Thymus (tissue), 11 donors: ENCODE data around the gene ERBB2. TPM values are rescaled to one million over a fixed set of nuclear protein-coding genes. Genes with fewer than 3 reads are reported as not detected.
A peak's percentile ranks its signal among the peaks of the same experiment; 100 is the strongest.

ENCODE experiments used
- DNase-seq, 9 donors: peaks; one replicate each; pipeline ENCODE4 v3.0.0-alpha.2; 2013; ENCODE audit warnings: low spot score in 9 of 9, low read depth in 6 of 9, missing footprints in 1 of 9
- H3K27ac ChIP-seq, 2 donors: one replicate each; pipeline ENCODE4 v1.5.1; 2013; ENCODE audit warnings: control low read depth in 1 of 2, low read depth in 1 of 2, low read length in 1 of 2, mild to moderate bottlenecking in 1 of 2, moderate library complexity in 1 of 2
- H3K27me3 ChIP-seq, 2 donors: one replicate each; pipeline ENCODE4 v1.5.1; 2013; ENCODE audit warnings: low read length in 1 of 2; ENCODE audit not compliant: control insufficient read depth in 2 of 2, insufficient read depth in 1 of 2
- H3K36me3 ChIP-seq, 2 donors: one replicate each; pipeline ENCODE4 v1.5.1; 2013; ENCODE audit warnings: low read length in 1 of 2, mild to moderate bottlenecking in 1 of 2, moderate library complexity in 1 of 2; ENCODE audit not compliant: control insufficient read depth in 2 of 2, insufficient read depth in 2 of 2
- H3K4me1 ChIP-seq, 2 donors: one replicate each; pipeline ENCODE4 v1.5.1; 2013; ENCODE audit warnings: low read length in 2 of 2; ENCODE audit not compliant: control insufficient read depth in 2 of 2, insufficient read depth in 2 of 2
- H3K4me3 ChIP-seq, 2 donors: one replicate each; pipeline ENCODE4 v1.5.1; 2013; ENCODE audit warnings: low read length in 2 of 2, control low read depth in 1 of 2, mild to moderate bottlenecking in 1 of 2
- H3K9me3 ChIP-seq, 2 donors: one replicate each; pipeline ENCODE4 v1.5.1; 2013; ENCODE audit warnings: low read length in 1 of 2, mild to moderate bottlenecking in 1 of 2; ENCODE audit not compliant: control insufficient read depth in 2 of 2, insufficient read depth in 1 of 2
- WGBS: extraction: QIAGEN DNeasy Blood & Tissue Kit; methylation state at CpG from one replicate; pipeline ENCODE4 v1.1.7; 2013; 5-methylcytosine and 5-hydroxymethylcytosine counted together
- polyA plus RNA-seq: library from polyadenylated mRNA; stranded (reverse); fragments of 200-250 nt; gene quantifications from one replicate; pipeline ENCODE4 v1.2.3, GENCODE V29; 2013
- total RNA-seq: library from RNA; stranded (reverse); fragments of 120-200 nt; gene quantifications from one replicate; pipeline ENCODE4 v1.2.4, GENCODE V29; 2013
- donor health status: healthy.

The ERBB2 gene
- total and polyA plus RNA-seq, 2 donors, result 6.1 to 14.3 TPM

- no peak overlapping the region for H3K27ac ChIP-seq
- peaks cover 12 to 54% of the 10 kb centered on the region in 2 donors for H3K4me1 ChIP-seq
Measured at GRCh38 chr17:39675390-39676082, 24.3 kb upstream of the ERBB2 start.

GRCh38 chr17:39676198-39676819 lies 23.6 kb upstream of the ERBB2 start:
- peaks cover 0 to 3% of the 10 kb centered on the region in 2 donors for H3K36me3 ChIP-seq
- DNase-seq, result peak in 1 of 9 donors; percentile 44
- H3K27ac ChIP-seq, result no peak overlapping the region
- 35% methylated on average over 7 of the region's 7 CpGs for WGBS
- no peak overlapping the region for H3K4me3 ChIP-seq
- peaks cover 0 to 8% of the 10 kb centered on the region in 2 donors for H3K27me3 ChIP-seq
- peaks cover 12 to 55% of the 10 kb centered on the region in 2 donors for H3K4me1 ChIP-seq
- peaks cover 0 to 5% of the 10 kb centered on the region in 2 donors for H3K9me3 ChIP-seq

More at GRCh38 chr17:39675390-39676082, 24.3 kb upstream of the ERBB2 start:
- Histone ChIP-seq H3K36me3 (no peaks in the 10 kb centered on the region), H3K9me3 (peaks cover 0 to 5% of the 10 kb centered on the region in 2 donors), H3K4me3 (no peak overlapping the region), H3K27me3 (peaks cover 0 to 16% of the 10 kb centered on the region in 2 donors)
- no peak for DNase-seq
- 97% methylated on average over 10 of the region's 10 CpGs for WGBS

DNA sequence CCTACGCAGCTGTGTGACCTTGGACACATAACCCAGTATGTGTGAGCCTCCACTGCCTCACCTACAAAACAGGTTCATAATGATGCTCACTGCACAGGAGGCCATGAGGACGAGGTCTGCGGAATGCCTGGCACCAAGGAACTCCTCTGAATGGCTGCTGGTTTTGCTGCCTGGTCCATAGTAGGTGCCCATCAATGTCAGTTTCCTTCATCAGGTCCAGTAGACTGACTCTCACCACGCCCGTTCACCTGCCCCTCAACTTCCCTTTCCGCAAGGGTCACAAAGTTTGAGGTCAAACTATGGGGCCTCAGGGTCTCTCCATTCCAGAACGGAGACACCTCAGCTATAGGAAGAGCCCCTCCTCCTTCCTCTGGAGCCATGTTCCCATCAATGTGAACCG lies 22.8 kb upstream of the ERBB2 start:
- peaks cover 0 to under 1% of the 10 kb centered on the region in 2 donors for H3K27me3 ChIP-seq
- peaks cover 0 to 5% of the 10 kb centered on the region in 2 donors for H3K9me3 ChIP-seq
- 92% methylated on average over 8 of the region's 8 CpGs for WGBS
- H3K4me1 ChIP-seq, result peaks cover 12 to 55% of the 10 kb centered on the region in 2 donors
- peaks cover 0 to 3% of the 10 kb centered on the region in 2 donors for H3K36me3 ChIP-seq
- no peak overlapping the region for H3K4me3 ChIP-seq
- no peak for DNase-seq
- no peak overlapping the region for H3K27ac ChIP-seq

GRCh38 chr17:39677542-39678339 lies 22.1 kb upstream of the ERBB2 start:
- peaks cover 0 to 3% of the 10 kb centered on the region in 2 donors for H3K36me3 ChIP-seq
- 92% methylated on average over 13 of the region's 13 CpGs for WGBS
- no peak for DNase-seq
- H3K27me3 ChIP-seq, result no peaks in the 10 kb centered on the region
- H3K4me3 ChIP-seq, result no peak overlapping the region
- H3K9me3 ChIP-seq, result peaks cover 0 to 5% of the 10 kb centered on the region in 2 donors
- no peak overlapping the region for H3K27ac ChIP-seq
- peaks cover 12 to 55% of the 10 kb centered on the region in 2 donors for H3K4me1 ChIP-seq

- peaks cover 12 to 55% of the 10 kb centered on the region in 2 donors for H3K4me1 ChIP-seq
- no peak for DNase-seq
Measured at GRCh38 chr17:39678340-39679116, 21.3 kb upstream of the ERBB2 start.

GRCh38 chr17:39679521-39680192 lies 20.2 kb upstream of the ERBB2 start:
- DNase-seq, result peak in 6 of 9 donors; percentile 20 to 78 (median 44)
- 36% methylated on average over 12 of the region's 12 CpGs for WGBS
- Histone ChIP-seq H3K27me3 (no peaks in the 10 kb centered on the region), H3K36me3 (peaks cover 3 to 12% of the 10 kb centered on the region in 2 donors), H3K27ac (peak overlapping the region; percentile 57 to 72), H3K9me3 (peaks cover 0 to 5% of the 10 kb centered on the region in 2 donors), H3K4me1 (peaks cover 12 to 50% of the 10 kb centered on the region in 2 donors), H3K4me3 (no peak overlapping the region)

More at GRCh38 chr17:39678340-39679116, 21.3 kb upstream of the ERBB2 start:
- Histone ChIP-seq H3K27ac (no peak overlapping the region), H3K4me3 (no peak overlapping the region), H3K27me3 (no peaks in the 10 kb centered on the region), H3K9me3 (peaks cover 0 to 5% of the 10 kb centered on the region in 2 donors), H3K36me3 (peaks cover 0 to 8% of the 10 kb centered on the region in 2 donors)
- WGBS, result 93% methylated on average over 13 of the region's 13 CpGs

GRCh38 chr17:39683295-39683939 lies 16.4 kb upstream of the ERBB2 start:
- WGBS, result 98% methylated on average over 9 of the region's 9 CpGs
- peaks cover 6 to 12% of the 10 kb centered on the region in 2 donors for H3K36me3 ChIP-seq
- no peak overlapping the region for H3K4me3 ChIP-seq
- H3K27ac ChIP-seq, result no peak overlapping the region
- H3K9me3 ChIP-seq, result peaks cover 0 to 5% of the 10 kb centered on the region in 2 donors
- peaks cover 0 to 2% of the 10 kb centered on the region in 2 donors for H3K27me3 ChIP-seq
- DNase-seq, result no peak
- peaks cover 15 to 23% of the 10 kb centered on the region in 2 donors for H3K4me1 ChIP-seq
